Measurements from ENCODE around the gene SPATA31C2.
"Not testable (repeated sequence)": the region's sequence is repeated elsewhere in the genome, so short reads cannot be mapped to it uniquely, and the experiment has no call there.

The SPATA31C2 gene

GRCh38 chr9:88127700-88128300 is 10.5 kb downstream of the SPATA31C2 start:
- not testable (repeated sequence) for DNase-seq (ENCODE audit: low read depth in 2 of 2, low spot score in 1 of 2)

GRCh38 chr9:88123413-88123812 is 14.9 kb downstream of the SPATA31C2 start:
- DNase-seq (ENCODE audit: low read depth in 2 of 2, low spot score in 1 of 2): not testable (repeated sequence)

- not testable (repeated sequence) for DNase-seq (ENCODE audit: low read depth in 2 of 2, low spot score in 1 of 2)
These were observed 20.2 kb downstream of the SPATA31C2 start for GRCh38 chr9:88118121-88118520.

- DNase-seq (ENCODE audit: low read depth in 2 of 2, low spot score in 1 of 2): not testable (repeated sequence)
These were observed 23.2 kb downstream of the SPATA31C2 start for GRCh38 chr9:88114968-88115612.

GRCh38 chr9:88114283-88114967 is 23.9 kb downstream of the SPATA31C2 start:
- not testable (repeated sequence) for DNase-seq (ENCODE audit: low read depth in 2 of 2, low spot score in 1 of 2)

DNA sequence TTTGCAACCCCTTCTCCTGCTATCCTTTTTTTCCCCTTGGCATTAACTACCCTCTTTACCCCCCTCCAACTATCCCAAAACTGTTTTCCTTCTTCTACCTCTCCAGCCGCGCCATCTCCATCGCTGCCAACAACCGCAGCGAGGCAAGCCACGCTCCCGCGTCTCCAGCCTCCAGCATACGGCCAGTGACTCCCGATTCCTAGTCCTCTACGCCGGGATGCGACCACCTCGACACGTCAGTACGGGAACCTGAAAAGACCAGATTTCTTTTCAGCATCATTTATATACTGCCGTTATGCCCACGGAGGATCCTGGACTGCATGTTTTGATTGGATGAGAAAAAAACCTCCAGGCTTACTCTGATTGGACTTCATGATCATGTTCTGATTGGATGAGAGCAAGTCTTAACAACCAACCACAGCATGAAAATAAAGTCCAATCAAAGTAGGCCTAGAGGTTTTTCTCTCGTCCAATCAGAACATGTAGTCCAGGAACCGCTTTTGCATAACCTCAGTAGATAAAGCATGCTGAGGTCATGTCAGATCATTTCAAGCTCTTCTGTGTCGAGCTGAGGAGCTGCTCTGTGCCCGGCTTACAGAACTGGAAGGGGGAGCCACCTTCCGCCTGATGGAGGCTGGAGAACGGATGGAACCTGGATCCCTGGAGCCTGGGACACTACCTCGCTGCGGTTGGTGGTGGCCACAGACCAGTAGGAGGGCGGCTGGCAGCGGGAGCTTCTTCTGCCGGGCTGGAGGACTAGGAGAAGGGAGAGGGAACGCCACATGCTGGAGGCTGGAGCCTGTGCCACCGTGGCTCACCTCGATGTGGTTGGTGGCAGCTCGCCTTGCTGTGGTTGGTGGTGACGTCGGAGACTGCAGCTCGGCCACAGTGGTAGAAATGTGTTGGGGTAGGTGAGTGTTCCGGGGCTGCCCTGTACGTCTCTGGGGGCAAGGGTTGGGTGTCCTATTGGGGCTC is 24.8 kb downstream of the SPATA31C2 start:
- DNase-seq (ENCODE audit: low read depth in 2 of 2, low spot score in 1 of 2): not testable (repeated sequence)

GRCh38 chr9:88110026-88110425 is 28.2 kb downstream of the SPATA31C2 start:
- DNase-seq (ENCODE audit: low read depth in 2 of 2, low spot score in 1 of 2): no peak

DNA sequence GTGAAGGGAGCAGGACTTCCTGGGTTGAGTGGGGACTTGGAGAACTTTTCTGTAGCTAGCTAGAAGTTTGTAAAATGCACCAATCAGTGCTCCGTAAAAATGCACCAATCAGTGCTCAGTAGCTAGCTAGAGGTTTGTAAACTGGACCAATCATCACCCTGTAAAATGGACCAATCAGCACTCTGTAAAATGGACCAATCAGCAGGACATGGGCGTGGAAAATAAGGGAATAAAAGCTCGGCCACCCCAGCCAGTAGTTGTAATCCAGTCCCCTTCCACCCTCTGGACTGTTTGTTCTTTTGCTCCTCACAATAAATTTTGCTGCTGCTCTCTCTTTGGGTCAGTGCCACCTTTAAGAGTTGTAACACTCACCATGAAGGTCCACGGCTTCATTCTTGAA is 29.5 kb downstream of the SPATA31C2 start:
- DNase-seq (ENCODE audit: low read depth in 2 of 2, low spot score in 1 of 2): no peak

DNA sequence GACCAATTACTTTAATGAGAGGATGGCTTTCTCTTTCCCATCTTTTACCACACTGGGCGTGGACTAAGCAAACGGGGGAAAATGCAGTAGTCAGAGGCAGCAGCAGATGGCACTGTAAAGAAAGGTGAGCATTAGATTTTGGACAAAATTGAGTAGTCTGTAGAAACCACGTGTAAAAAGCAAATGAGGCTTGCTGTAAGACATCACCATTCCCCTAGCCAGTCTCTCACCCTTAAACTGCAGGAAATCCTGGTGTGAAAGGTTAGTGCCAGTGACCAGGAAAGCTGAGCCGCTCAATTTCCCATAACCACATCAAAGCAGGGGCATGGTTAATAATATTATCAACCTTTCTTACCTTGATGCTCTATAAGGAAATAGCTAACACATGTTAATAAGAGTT is 31.8 kb downstream of the SPATA31C2 start:
- DNase-seq (ENCODE audit: low read depth in 2 of 2, low spot score in 1 of 2): no peak

DNA sequence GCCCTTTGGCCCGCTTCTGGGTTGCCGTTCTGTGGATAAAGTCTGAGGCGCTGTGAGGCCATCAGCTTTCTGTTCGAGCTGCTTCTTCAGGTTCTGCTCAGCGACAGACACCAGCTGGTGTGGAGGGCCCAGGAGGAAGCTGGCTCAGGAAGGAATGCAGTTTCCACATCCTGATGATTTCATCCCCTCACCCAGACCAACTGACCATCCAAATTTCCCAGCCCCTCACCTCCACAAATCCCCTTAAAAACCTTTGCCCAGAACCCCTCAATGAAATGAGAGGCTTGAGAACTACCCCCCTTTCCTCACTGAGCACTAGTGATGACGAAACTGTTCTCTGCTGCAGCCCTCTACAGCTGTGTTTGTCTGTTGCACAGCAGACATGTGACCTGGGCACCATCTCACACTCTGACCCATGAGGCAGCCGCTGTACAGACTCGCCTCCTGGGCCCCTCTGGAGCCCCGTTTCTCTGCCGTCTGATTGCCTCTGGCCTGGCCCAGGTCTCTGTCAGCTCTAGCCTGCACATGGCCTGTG is 45.4 kb downstream of the SPATA31C2 start:
- no peak for DNase-seq (ENCODE audit: low read depth in 2 of 2, low spot score in 1 of 2)

GRCh38 chr9:88090151-88090581 is 48.1 kb downstream of the SPATA31C2 start:
- no peak for DNase-seq (ENCODE audit: low read depth in 2 of 2, low spot score in 1 of 2)

DNA sequence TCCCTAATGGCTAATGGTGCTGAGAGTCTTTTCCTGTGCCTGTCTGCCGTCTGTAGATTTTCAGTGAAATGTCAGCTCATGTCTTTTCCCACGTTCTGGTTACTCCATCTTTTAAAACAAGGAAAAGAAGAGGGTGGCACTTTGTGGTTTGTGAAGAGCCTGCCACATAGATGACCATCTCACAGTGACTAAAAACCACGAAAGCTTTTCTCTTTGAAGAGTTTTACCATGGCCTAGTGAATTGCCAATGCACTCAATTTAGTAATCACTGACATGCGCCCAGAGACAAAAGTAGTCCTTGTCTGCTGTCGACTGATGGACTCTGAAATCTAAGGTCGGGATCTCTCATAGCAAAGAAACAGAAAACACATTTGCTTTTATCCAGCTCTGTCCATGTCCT is 50.4 kb downstream of the SPATA31C2 start:
- no peak for DNase-seq (ENCODE audit: low read depth in 2 of 2, low spot score in 1 of 2)

- no peak for DNase-seq (ENCODE audit: low read depth in 2 of 2, low spot score in 1 of 2)
These were observed 52.8 kb downstream of the SPATA31C2 start for GRCh38 chr9:88085476-88085875.

DNA sequence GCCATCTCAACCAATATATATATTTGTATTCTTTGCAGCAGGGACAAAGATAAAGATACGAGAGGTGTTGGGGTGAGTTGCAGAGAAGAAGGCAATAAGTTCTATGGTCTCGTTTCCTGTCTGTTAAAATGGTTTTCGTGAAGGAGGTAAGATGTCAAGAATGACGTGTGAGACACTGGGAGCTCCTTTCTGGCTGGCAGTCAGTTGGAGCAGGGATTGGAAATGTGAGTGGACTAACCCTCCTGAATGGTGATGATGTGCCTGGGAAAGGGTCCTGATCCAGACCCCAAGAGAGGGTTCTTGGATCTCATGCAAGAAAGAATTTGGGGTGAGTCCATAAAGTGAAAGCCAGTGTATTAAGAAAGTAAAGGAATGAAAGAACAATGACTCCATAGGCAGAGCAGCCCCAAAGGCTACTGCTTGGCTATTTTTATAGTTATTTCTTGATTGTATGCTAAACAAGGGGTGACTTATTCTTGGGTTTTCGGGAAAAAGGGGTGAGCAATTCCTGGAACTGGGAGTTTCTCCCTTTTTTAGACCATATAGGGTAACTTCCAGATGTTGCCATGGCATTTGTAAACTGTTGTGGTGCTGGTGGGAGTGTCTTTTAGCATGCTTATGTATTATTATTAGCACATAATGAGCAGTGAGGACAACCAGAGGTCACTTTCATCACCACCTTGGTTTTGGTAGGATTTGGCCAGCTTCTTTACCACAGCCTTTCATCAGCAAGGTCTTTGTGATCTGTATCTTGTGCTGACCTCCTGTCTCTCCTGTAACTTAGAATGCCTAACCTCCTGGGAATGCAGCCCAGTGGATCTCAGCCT is 53.7 kb downstream of the SPATA31C2 start:
- DNase-seq (ENCODE audit: low read depth in 2 of 2, low spot score in 1 of 2): no peak
